Liver (tissue), 9 donors: ENCODE data around the gene MAP6D1. TPM values are rescaled to one million over a fixed set of nuclear protein-coding genes. Genes with fewer than 3 reads are reported as not detected.

ENCODE experiments used
- DNase-seq: peaks from one replicate; pipeline ENCODE4 v3.0.0-alpha.2; 2017; ENCODE audit warnings: low spot score
- H3K27ac ChIP-seq, 2 donors: one replicate each; pipeline ENCODE4 v1.7.0; 2013; ENCODE audit warnings: inconsistent platforms in 2 of 2, low read length in 2 of 2, control low read depth in 1 of 2, low read depth in 1 of 2, mild to moderate bottlenecking in 1 of 2
- H3K27me3 ChIP-seq, 4 donors: one replicate each; pipeline versions ENCODE4 v1.6.1 to v1.7.0; 2013; ENCODE audit warnings: low read length in 3 of 4, inconsistent platforms in 1 of 4, mild to moderate bottlenecking in 1 of 4, moderate library complexity in 1 of 4; ENCODE audit not compliant: control insufficient read depth in 4 of 4, insufficient read depth in 4 of 4
- H3K36me3 ChIP-seq, 4 donors: one replicate each; pipeline versions ENCODE4 v1.6.1 to v1.7.0; 2013; ENCODE audit warnings: low read length in 3 of 4, mild to moderate bottlenecking in 3 of 4, low read depth in 1 of 4, moderate library complexity in 1 of 4; ENCODE audit not compliant: control insufficient read depth in 4 of 4, insufficient read depth in 3 of 4
- H3K4me1 ChIP-seq, 4 donors: one replicate each; pipeline versions ENCODE4 v1.6.1 to v1.7.0; 2013; ENCODE audit warnings: low read length in 3 of 4, mild to moderate bottlenecking in 3 of 4, moderate library complexity in 1 of 4; ENCODE audit not compliant: control insufficient read depth in 4 of 4, insufficient read depth in 4 of 4
- H3K4me3 ChIP-seq, 3 donors: one replicate each; pipeline versions ENCODE4 v1.6.1 to v1.7.0; 2013; ENCODE audit warnings: low read length in 3 of 3, control low read depth in 1 of 3, low read depth in 1 of 3, mild to moderate bottlenecking in 1 of 3
- H3K9ac ChIP-seq, 2 donors: one replicate each; pipeline ENCODE4 v1.7.0; 2013; ENCODE audit warnings: low read length in 2 of 2, mild to moderate bottlenecking in 2 of 2, moderate library complexity in 2 of 2, control low read depth in 1 of 2, low read depth in 1 of 2
- H3K9me3 ChIP-seq, 4 donors: one replicate each; pipeline versions ENCODE4 v1.6.1 to v1.7.0; 2013; ENCODE audit warnings: low read length in 3 of 4; ENCODE audit not compliant: control insufficient read depth in 4 of 4
- EGR1 ChIP-seq, 2 donors: IDR thresholded peaks; 2 replicates each; pipeline ENCODE4 v1.6.1; 2016 to 2018; ENCODE audit warnings: antibody characterized with exemption in 2 of 2, low read depth in 2 of 2
- FOXA1 ChIP-seq: IDR thresholded peaks from 2 replicates; pipeline ENCODE4 v1.6.1; 2016; ENCODE audit warnings: antibody characterized with exemption
- FOXA2 ChIP-seq: IDR thresholded peaks from 2 replicates; pipeline ENCODE4 v1.6.1; 2016; ENCODE audit warnings: antibody characterized with exemption
- GABPA ChIP-seq, 2 donors: IDR thresholded peaks in 1 of 2; conservative IDR thresholded peaks in 1 of 2; 2 replicates each; pipeline ENCODE4 v1.6.1; 2016; ENCODE audit warnings: antibody characterized with exemption in 2 of 2, mild to moderate bottlenecking in 1 of 2, moderate library complexity in 1 of 2
- HNF4A ChIP-seq, 2 donors: conservative IDR thresholded peaks; 2 replicates each; pipeline ENCODE4 v1.6.1; 2016; ENCODE audit warnings: antibody characterized with exemption in 2 of 2, mild to moderate bottlenecking in 2 of 2
- HNF4G ChIP-seq: IDR thresholded peaks from 2 replicates; pipeline ENCODE4 v1.6.1; 2016; ENCODE audit warnings: antibody characterized with exemption
- JUND ChIP-seq, 2 donors: IDR thresholded peaks; 2 replicates each; pipeline ENCODE4 v1.6.1; 2016; ENCODE audit warnings: antibody characterized with exemption in 2 of 2
- NR2F2 ChIP-seq: IDR thresholded peaks from 2 replicates; pipeline ENCODE4 v1.6.1; 2016; ENCODE audit warnings: antibody characterized with exemption
- RAD21 ChIP-seq, 2 donors: IDR thresholded peaks; 2 replicates each; pipeline ENCODE4 v1.6.1; 2016; ENCODE audit warnings: antibody characterized with exemption in 2 of 2, mild to moderate bottlenecking in 2 of 2
- RXRA ChIP-seq, 2 donors: IDR thresholded peaks; 2 replicates each; pipeline ENCODE4 v1.6.1; 2017 to 2018; ENCODE audit warnings: antibody characterized with exemption in 2 of 2, mild to moderate bottlenecking in 1 of 2
- SP1 ChIP-seq: IDR thresholded peaks from 2 replicates; pipeline ENCODE4 v1.6.1; 2018; ENCODE audit warnings: antibody characterized with exemption, mild to moderate bottlenecking
- TAF1 ChIP-seq: conservative IDR thresholded peaks from 2 replicates; pipeline ENCODE4 v1.6.1; 2016; ENCODE audit warnings: antibody characterized with exemption, mild to moderate bottlenecking
- WGBS: extraction: QIAGEN DNeasy Blood & Tissue Kit; methylation state at CpG from one replicate; pipeline ENCODE4 v1.1.7; 2013; 5-methylcytosine and 5-hydroxymethylcytosine counted together
- polyA plus RNA-seq, 2 donors: library from polyadenylated mRNA; stranded (reverse) in 1 of 2; unstranded in 1 of 2; fragments of 200-250 nt in 1 of 2; fragments of >200 nt in 1 of 2; fragmentation: Nextera tagmentation in 1 of 2; extraction: Ambion mirVana in 1 of 2; gene quantifications; one replicate each; pipeline versions ENCODE4 v1.2.1 to v1.2.3, GENCODE V29; 2013 to 2015
- total RNA-seq, 2 donors: library from RNA; depleted of rRNA; stranded (reverse); fragments of >200 nt; gene quantifications; one replicate each; pipeline ENCODE4 v1.2.3, GENCODE V29; 2014
- TF ChIP-seq, protein P1 (sequence below): IDR thresholded peaks from 2 replicates; pipeline ENCODE4 v1.6.1; 2016; ENCODE audit warnings: antibody characterized with exemption
- TF ChIP-seq, protein P2 (sequence below): IDR thresholded peaks from 2 replicates; pipeline ENCODE4 v1.6.1; 2016; ENCODE audit warnings: antibody characterized with exemption
- TF ChIP-seq, protein P3 (sequence below): IDR thresholded peaks from 2 replicates; pipeline ENCODE4 v1.6.1; 2016; ENCODE audit warnings: antibody characterized with exemption, mild to moderate bottlenecking
- TF ChIP-seq, protein P4 (sequence below): IDR thresholded peaks from 2 replicates; pipeline ENCODE4 v1.6.1; 2016; ENCODE audit warnings: antibody characterized with exemption
- TF ChIP-seq, protein P5 (sequence below): fragments of 150-350 bp; IDR thresholded peaks from 2 replicates; pipeline ENCODE4 v1.5.1; 2017; ENCODE audit warnings: improper control_type of control experiment, low read depth, low read length; ENCODE audit not compliant: missing input control
- donor health status: healthy.
- donor health status: healthy.
- donor health status: healthy.
- donor health status: healthy.
- donor health status: healthy.

Gene MAP6D1
- total and polyA plus RNA-seq, 4 donors, result 0.06 to 0.33 (median 0.19) TPM; not detected in 1

DNA sequence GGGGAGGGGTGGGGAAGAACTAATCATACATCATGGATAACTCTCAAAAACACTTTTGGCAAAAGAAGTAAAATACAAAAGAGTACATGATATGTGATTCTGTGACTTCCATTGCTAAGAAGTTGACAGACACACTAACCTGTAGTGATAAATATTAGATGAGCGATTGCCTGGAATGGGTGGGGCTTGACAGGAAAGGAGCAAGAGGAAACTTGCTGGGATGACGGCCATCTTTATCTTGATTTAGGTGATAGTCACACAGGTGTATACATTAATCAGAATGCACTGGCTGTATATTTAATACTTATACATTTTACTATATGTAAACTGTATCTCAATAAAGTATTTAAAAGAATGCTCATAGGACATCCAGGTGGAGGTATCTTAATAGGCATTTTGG, 46.2 kb upstream of the MAP6D1 start:
- Histone ChIP-seq H3K9me3 (no peaks in the 10 kb centered on the region), H3K36me3 (peaks cover 0 to 9% (median 3%) of the 10 kb centered on the region in 4 donors), H3K27me3 (no peaks in the 10 kb centered on the region), H3K27ac (no peak overlapping the region), H3K9ac (no peak overlapping the region), H3K4me1 (peaks cover 0 to 13% (median 4%) of the 10 kb centered on the region in 4 donors), H3K4me3 (no peak overlapping the region)
- TF ChIP-seq, protein P1, sequence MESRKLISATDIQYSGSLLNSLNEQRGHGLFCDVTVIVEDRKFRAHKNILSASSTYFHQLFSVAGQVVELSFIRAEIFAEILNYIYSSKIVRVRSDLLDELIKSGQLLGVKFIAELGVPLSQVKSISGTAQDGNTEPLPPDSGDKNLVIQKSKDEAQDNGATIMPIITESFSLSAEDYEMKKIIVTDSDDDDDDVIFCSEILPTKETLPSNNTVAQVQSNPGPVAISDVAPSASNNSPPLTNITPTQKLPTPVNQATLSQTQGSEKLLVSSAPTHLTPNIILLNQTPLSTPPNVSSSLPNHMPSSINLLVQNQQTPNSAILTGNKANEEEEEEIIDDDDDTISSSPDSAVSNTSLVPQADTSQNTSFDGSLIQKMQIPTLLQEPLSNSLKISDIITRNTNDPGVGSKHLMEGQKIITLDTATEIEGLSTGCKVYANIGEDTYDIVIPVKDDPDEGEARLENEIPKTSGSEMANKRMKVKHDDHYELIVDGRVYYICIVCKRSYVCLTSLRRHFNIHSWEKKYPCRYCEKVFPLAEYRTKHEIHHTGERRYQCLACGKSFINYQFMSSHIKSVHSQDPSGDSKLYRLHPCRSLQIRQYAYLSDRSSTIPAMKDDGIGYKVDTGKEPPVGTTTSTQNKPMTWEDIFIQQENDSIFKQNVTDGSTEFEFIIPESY, result no peak
- TF ChIP-seq RAD21 (IDR thresholded peaks at IDR 0.05), result no peak
- TF ChIP-seq, protein P2, sequence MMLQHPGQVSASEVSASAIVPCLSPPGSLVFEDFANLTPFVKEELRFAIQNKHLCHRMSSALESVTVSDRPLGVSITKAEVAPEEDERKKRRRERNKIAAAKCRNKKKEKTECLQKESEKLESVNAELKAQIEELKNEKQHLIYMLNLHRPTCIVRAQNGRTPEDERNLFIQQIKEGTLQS, result no peak
- TF ChIP-seq, protein P3, sequence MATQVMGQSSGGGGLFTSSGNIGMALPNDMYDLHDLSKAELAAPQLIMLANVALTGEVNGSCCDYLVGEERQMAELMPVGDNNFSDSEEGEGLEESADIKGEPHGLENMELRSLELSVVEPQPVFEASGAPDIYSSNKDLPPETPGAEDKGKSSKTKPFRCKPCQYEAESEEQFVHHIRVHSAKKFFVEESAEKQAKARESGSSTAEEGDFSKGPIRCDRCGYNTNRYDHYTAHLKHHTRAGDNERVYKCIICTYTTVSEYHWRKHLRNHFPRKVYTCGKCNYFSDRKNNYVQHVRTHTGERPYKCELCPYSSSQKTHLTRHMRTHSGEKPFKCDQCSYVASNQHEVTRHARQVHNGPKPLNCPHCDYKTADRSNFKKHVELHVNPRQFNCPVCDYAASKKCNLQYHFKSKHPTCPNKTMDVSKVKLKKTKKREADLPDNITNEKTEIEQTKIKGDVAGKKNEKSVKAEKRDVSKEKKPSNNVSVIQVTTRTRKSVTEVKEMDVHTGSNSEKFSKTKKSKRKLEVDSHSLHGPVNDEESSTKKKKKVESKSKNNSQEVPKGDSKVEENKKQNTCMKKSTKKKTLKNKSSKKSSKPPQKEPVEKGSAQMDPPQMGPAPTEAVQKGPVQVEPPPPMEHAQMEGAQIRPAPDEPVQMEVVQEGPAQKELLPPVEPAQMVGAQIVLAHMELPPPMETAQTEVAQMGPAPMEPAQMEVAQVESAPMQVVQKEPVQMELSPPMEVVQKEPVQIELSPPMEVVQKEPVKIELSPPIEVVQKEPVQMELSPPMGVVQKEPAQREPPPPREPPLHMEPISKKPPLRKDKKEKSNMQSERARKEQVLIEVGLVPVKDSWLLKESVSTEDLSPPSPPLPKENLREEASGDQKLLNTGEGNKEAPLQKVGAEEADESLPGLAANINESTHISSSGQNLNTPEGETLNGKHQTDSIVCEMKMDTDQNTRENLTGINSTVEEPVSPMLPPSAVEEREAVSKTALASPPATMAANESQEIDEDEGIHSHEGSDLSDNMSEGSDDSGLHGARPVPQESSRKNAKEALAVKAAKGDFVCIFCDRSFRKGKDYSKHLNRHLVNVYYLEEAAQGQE, result no peak
- TF ChIP-seq, protein P4, sequence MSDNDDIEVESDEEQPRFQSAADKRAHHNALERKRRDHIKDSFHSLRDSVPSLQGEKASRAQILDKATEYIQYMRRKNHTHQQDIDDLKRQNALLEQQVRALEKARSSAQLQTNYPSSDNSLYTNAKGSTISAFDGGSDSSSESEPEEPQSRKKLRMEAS, result no peak
- no peak for TF ChIP-seq FOXA2
- no peak for TF ChIP-seq FOXA1
- TF ChIP-seq, protein P5, sequence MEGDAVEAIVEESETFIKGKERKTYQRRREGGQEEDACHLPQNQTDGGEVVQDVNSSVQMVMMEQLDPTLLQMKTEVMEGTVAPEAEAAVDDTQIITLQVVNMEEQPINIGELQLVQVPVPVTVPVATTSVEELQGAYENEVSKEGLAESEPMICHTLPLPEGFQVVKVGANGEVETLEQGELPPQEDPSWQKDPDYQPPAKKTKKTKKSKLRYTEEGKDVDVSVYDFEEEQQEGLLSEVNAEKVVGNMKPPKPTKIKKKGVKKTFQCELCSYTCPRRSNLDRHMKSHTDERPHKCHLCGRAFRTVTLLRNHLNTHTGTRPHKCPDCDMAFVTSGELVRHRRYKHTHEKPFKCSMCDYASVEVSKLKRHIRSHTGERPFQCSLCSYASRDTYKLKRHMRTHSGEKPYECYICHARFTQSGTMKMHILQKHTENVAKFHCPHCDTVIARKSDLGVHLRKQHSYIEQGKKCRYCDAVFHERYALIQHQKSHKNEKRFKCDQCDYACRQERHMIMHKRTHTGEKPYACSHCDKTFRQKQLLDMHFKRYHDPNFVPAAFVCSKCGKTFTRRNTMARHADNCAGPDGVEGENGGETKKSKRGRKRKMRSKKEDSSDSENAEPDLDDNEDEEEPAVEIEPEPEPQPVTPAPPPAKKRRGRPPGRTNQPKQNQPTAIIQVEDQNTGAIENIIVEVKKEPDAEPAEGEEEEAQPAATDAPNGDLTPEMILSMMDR, result no peak
- no peak for TF ChIP-seq RXRA (IDR thresholded peaks at IDR 0.05)
- TF ChIP-seq TAF1, result no peak
- no peak for TF ChIP-seq EGR1 (IDR thresholded peaks at IDR 0.05; ENCODE audit: low read depth in 2 of 2)
- no peak for TF ChIP-seq HNF4G
- TF ChIP-seq SP1, result no peak
- no peak for TF ChIP-seq NR2F2
- TF ChIP-seq JUND (IDR thresholded peaks at IDR 0.05), result no peak
- no peak for TF ChIP-seq HNF4A (conservative IDR thresholded peaks at IDR 0.05)
- TF ChIP-seq GABPA (IDR thresholded peaks at IDR 0.05 in 1 of 2, conservative IDR thresholded peaks at IDR 0.05 in 1 of 2), result no peak
- WGBS, result 88% methylated on average over 2 of the region's 2 CpGs
- no peak for DNase-seq
